GM19193 (cell line): Measurements from ENCODE around the gene WDFY3.

Experiments used
- POLR2A ChIP-seq: IDR thresholded peaks from 4 replicates; pipeline ENCODE4 v1.6.1; 2011; ENCODE audit not compliant: insufficient read depth, insufficient read length; ENCODE audit errors: extremely low read depth

WDFY3 gene

DNA sequence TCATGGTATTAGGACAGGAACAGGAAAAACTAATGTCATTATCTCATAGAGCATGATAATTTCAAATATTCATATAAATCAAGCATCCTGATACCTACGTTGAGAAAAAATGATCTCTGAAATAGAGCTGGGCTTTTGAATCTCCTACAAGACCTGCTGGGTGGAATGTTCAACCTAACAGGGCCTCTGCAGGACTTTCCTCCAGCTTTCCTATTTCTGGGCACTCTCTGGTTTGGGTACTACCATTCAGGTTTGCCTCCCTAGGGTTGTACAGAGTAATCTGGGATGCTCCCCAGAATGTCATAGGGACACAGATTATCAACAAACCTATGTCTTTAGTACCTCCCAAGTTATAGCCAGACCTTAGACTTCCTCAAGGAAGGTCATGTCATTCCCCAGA is 274.7 kb downstream of the WDFY3 start:
- no peak for TF ChIP-seq POLR2A

DNA sequence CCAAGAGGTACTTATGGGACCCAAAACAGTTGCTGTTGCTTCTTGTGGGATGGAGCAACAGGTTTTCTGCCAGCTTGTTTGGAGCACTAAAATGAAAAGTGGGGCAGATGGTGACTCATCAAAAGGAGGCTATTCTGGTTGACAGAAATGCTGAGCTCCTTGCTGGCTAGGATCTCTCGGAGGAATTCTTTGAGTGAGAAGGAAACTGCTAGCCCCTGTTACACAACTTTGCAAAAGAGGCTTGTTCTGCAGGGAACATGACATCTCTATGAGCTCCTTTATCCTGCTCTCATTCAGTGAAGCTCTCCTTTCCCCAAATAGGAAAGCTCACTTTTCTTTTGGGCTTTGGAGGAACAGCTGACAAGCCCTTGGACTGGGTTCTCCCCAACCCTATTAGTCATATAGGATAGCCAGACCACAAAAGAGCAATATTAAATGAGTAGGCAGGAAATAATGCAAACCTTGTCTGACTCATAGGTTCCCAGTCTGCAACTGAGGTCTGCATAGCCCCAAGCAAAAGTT is 275.3 kb downstream of the WDFY3 start:
- no peak for TF ChIP-seq POLR2A

DNA sequence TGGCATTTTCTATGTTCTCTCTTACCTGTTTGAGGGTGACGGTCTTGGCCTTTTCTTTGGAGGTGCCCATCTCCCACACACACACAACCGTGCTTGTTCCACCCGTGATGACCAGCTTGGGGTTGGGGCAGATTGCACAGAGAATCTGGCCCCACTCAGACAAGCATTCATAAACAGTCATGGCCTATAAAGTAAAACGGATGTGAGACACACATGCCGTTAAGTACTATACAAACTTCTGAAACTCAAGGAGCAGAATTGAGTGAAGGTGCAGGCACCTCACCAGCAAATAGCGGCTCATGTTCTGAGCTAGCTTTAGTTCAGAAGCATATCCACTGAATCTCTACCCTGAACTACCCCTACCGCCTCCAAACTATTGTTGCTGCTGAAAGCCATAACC is 276.0 kb downstream of the WDFY3 start:
- no peak for TF ChIP-seq POLR2A

DNA sequence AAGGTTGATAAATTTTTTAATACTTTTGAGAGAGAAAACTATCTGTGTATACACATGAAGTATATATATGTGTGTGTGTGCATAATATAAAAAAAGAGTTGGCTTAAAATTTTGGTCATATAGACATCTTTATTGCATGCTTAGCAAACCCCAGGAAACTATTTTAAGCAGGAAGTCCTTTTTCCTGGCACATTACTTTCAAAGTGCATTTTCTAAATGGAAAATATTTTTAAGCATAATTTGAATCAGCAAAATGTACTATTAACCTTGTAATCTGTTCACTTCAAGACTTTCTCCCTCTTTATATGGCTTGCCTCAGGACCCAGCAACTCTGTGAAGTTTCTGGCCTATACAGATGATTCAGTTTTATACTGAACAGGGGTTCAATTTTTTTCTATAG is 277.3 kb downstream of the WDFY3 start:
- no peak for TF ChIP-seq POLR2A

GRCh38 chr4:84688605-84689004 is 277.9 kb downstream of the WDFY3 start:
- TF ChIP-seq POLR2A = no peak

DNA sequence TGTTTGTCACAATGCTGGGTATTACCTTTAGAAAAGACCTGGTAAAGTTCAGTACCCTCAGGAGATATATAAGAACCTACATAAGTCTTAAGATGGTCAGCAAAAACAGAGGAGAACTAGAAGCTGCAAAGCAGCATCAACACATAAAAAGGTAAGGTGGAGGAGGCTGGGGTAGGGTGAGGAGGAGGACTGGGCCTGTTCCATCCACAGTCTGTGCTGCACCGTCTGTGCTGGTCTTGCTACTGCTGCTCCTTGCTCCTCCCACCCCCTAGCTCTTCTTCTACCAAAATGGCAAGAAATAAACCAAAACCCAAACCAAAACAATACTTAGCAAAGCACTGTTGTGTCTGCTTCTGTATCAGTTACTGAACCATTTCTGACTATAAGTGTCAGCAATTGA is 281.4 kb downstream of the WDFY3 start:
- TF ChIP-seq POLR2A = no peak

DNA sequence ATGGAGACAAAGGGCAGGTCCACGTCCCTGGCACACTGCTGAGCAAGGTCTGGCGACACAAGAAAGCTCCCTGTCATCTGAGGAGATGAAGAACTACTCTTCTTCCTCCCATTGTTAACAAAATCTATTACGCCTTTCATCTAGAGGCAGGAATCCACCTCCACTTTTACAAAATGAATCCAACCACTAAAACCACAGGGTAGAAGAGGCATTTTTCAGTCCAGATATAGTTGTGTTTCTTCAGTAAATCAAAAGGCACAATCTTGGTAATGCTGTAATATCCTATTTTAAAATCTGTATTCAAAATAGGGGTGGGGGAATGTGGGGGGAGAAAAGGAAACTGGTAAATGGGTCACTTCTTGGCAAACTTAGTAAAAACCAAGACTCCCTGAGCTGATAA is 282.1 kb downstream of the WDFY3 start:
- no peak for TF ChIP-seq POLR2A

DNA sequence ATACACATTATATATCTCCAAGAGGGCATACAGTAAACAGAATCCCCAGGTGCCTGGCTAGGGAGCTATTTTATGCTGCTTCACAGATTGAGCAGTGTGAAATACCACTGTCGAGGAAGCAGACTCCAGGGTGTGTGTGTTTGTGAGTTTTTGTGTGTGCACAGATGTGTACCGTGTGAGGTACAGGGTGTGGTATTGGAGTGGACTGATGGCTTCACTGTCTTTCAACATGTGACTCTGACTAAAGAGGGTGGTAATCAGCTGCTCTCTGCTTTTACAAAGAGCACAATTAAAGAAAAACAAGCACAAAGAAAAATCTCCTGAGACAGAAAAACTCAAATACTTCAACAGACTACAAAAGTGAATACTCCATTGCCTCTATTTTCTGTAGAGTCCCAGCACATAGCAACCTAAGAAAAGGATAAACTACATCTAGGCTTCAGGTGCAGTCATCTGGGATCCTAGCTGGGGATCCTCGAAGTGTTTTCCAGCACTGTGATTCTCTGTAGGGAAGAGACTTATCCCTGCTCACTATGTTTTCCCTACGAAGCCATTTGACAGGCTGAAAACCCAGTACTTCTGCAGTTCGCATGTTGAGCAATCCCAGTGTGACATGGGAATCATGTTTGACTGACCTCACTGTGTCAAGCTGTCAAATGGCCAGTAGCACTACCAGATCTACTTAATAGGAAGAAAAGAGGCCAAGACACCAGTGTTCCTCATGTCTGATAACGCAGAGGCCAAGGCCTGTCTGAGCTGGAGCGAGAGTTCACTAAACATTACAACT is 283.2 kb downstream of the WDFY3 start:
- TF ChIP-seq POLR2A = no peak

- no peak for TF ChIP-seq POLR2A
Observed at GRCh38 chr4:84681486-84682274, 284.8 kb downstream of the WDFY3 start.

DNA sequence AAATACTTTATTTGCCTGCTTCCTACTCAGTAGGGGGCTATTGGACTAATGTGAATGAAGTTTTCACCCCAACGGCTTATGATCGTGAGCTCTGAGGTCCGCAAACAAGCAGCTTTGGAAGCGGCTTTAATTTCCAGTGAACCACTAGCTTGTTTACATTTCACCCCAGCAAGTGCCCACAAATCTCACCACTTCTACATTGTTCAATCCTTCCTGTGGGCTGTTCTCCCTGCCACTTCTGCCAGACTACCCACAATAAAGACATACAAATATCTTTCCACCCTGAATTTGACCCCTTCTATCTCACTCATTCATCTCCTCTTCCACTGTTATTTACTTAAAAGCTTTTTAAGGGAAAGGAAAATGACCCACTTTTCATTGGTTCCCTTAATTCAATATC is 285.5 kb downstream of the WDFY3 start:
- TF ChIP-seq POLR2A = no peak

- no peak for TF ChIP-seq POLR2A
Observed at GRCh38 chr4:84678976-84679744, 287.3 kb downstream of the WDFY3 start.

GRCh38 chr4:84677995-84678394 is 288.5 kb downstream of the WDFY3 start:
- TF ChIP-seq POLR2A = no peak

GRCh38 chr4:84677093-84677492 is 289.4 kb downstream of the WDFY3 start:
- no peak for TF ChIP-seq POLR2A

- no peak for TF ChIP-seq POLR2A
Observed at GRCh38 chr4:84673475-84674240, 292.8 kb downstream of the WDFY3 start.

- no peak for TF ChIP-seq POLR2A
Observed at GRCh38 chr4:84672177-84672576, 294.3 kb downstream of the WDFY3 start.

- TF ChIP-seq POLR2A = no peak
Observed at GRCh38 chr4:84669201-84669600, 297.3 kb downstream of the WDFY3 start.
